Measurements from ENCODE around the gene TBL1XR1. TPM values are rescaled to one million over a fixed set of nuclear protein-coding genes. Genes with fewer than 3 reads are reported as not detected.
"Not testable (repeated sequence)": the region's sequence is repeated elsewhere in the genome, so short reads cannot be mapped to it uniquely, and the experiment has no call there.

TBL1XR1 gene
- total and polyA plus RNA-seq, 2 of the 4 experiments (the other 2 are of a cell fraction): 25.2 to 170 TPM

DNA sequence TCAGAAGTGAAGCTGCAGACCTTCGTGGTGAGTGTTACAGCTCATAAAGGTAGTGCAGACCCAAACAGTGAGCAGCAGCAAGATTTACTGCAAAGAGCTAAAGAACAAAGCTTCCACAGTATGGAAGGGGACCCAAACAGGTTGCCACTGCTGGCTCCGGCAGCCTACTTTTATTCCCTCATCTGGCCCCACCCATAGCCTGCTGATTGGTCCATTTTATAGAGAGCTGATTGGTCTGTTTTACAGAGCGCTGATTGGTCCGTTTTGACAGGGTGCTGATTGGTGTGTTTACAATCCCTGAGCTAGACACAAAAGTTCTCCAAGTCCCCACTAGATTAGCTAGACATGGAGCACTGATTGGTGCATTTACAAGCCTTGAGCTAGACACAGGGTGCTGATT lies 5.7 kb upstream of the TBL1XR1 start:
- H3K18ac ChIP-seq (ENCODE audit: low read depth, low read length); DNase-seq; H4K8ac ChIP-seq (ENCODE audit: low read depth in 2 of 2, low read length in 2 of 2); H3K9ac ChIP-seq (ENCODE audit: low read depth, low read length); H3K4me1 ChIP-seq (ENCODE audit: control insufficient read depth, insufficient read depth, low read length); H3K4me2 ChIP-seq (ENCODE audit: low read depth, low read length); H4K20me1 ChIP-seq (ENCODE audit: insufficient read depth, low read length); H2BK120ac ChIP-seq (ENCODE audit: low read depth, low read length); H2AFZ ChIP-seq (replicated peaks; ENCODE audit: low read length, poor library complexity); in situ Hi-C loops (cut with MboI; ENCODE audit: low sequenced_read_pairs); H3K27me3 ChIP-seq (ENCODE audit: control insufficient read depth, insufficient read depth, low read length); H3K79me1 ChIP-seq (ENCODE audit: low read depth in 1 of 2, low read length in 2 of 2); H3K4me3 ChIP-seq (ENCODE audit: insufficient read depth, low read depth, low read length); H2BK20ac ChIP-seq (ENCODE audit: low read depth, low read length); H4K5ac ChIP-seq (ENCODE audit: low read depth, low read length); H2AK5ac ChIP-seq (ENCODE audit: low read depth, low read length); dilution Hi-C loops (cut with HindIII; ENCODE audit: low sequenced_read_pairs, unreplicated experiment); H4K91ac ChIP-seq (ENCODE audit: insufficient read depth, low read depth, low read length); POLR2A ChIA-PET (ENCODE audit: unreplicated experiment); H3K27ac ChIP-seq (ENCODE audit: insufficient read depth, low read length); H3K56ac ChIP-seq (ENCODE audit: extremely low read depth, insufficient read depth, low read length); H3K36me3 ChIP-seq (ENCODE audit: control insufficient read depth, insufficient read depth, low read length); H3K9me1 ChIP-seq (ENCODE audit: insufficient read depth, low read length); ATAC-seq (ENCODE audit: low read depth); H3K4ac ChIP-seq (ENCODE audit: low read depth, low read length); CTCF ChIA-PET; H3K14ac ChIP-seq (replicated peaks; ENCODE audit: low read depth, low read length); H2BK15ac ChIP-seq (ENCODE audit: low read depth, low read length); H3K23ac ChIP-seq (ENCODE audit: low read depth, low read length); BruUV-seq (replicated peaks); intact Hi-C loops (cut with micrococcal nuclease); H2BK5ac ChIP-seq (ENCODE audit: low read depth, low read length, poor library complexity, severe bottlenecking); H2AK9ac ChIP-seq (replicated peaks; ENCODE audit: low read depth, low read length, poor library complexity); H3K9me3 ChIP-seq (ENCODE audit: control insufficient read depth, insufficient read depth, low read length): not testable (repeated sequence)
- WGBS, 2 experiments (ENCODE audit: extremely low coverage in 2 of 2, insufficient read length in 1 of 2): no CpG with 5 or more reads among the region's 4 CpGs

Measured in IMR-90 (cell line).